Liver (tissue), 9 donors: Measurements from ENCODE around the gene MED15. TPM values are rescaled to one million over a fixed set of nuclear protein-coding genes. Genes with fewer than 3 reads are reported as not detected.

Experiments used
- DNase-seq: peaks from one replicate; pipeline ENCODE4 v3.0.0-alpha.2; 2017; ENCODE audit warnings: low spot score
- H3K27ac ChIP-seq, 2 donors: one replicate each; pipeline ENCODE4 v1.7.0; 2013; ENCODE audit warnings: inconsistent platforms in 2 of 2, low read length in 2 of 2, control low read depth in 1 of 2, low read depth in 1 of 2, mild to moderate bottlenecking in 1 of 2
- H3K27me3 ChIP-seq, 4 donors: one replicate each; pipeline versions ENCODE4 v1.6.1 to v1.7.0; 2013; ENCODE audit warnings: low read length in 3 of 4, inconsistent platforms in 1 of 4, mild to moderate bottlenecking in 1 of 4, moderate library complexity in 1 of 4; ENCODE audit not compliant: control insufficient read depth in 4 of 4, insufficient read depth in 4 of 4
- H3K36me3 ChIP-seq, 4 donors: one replicate each; pipeline versions ENCODE4 v1.6.1 to v1.7.0; 2013; ENCODE audit warnings: low read length in 3 of 4, mild to moderate bottlenecking in 3 of 4, low read depth in 1 of 4, moderate library complexity in 1 of 4; ENCODE audit not compliant: control insufficient read depth in 4 of 4, insufficient read depth in 3 of 4
- H3K4me1 ChIP-seq, 4 donors: one replicate each; pipeline versions ENCODE4 v1.6.1 to v1.7.0; 2013; ENCODE audit warnings: low read length in 3 of 4, mild to moderate bottlenecking in 3 of 4, moderate library complexity in 1 of 4; ENCODE audit not compliant: control insufficient read depth in 4 of 4, insufficient read depth in 4 of 4
- H3K4me3 ChIP-seq, 3 donors: one replicate each; pipeline versions ENCODE4 v1.6.1 to v1.7.0; 2013; ENCODE audit warnings: low read length in 3 of 3, control low read depth in 1 of 3, low read depth in 1 of 3, mild to moderate bottlenecking in 1 of 3
- H3K9ac ChIP-seq, 2 donors: one replicate each; pipeline ENCODE4 v1.7.0; 2013; ENCODE audit warnings: low read length in 2 of 2, mild to moderate bottlenecking in 2 of 2, moderate library complexity in 2 of 2, control low read depth in 1 of 2, low read depth in 1 of 2
- H3K9me3 ChIP-seq, 4 donors: one replicate each; pipeline versions ENCODE4 v1.6.1 to v1.7.0; 2013; ENCODE audit warnings: low read length in 3 of 4; ENCODE audit not compliant: control insufficient read depth in 4 of 4
- ATF3 ChIP-seq: IDR thresholded peaks from 2 replicates; pipeline ENCODE4 v1.6.1; 2016; ENCODE audit warnings: antibody characterized with exemption
- CTCF ChIP-seq: fragments of 150-350 bp; IDR thresholded peaks from 2 replicates; pipeline ENCODE4 v1.5.1; 2017; ENCODE audit warnings: improper control_type of control experiment, low read depth, low read length; ENCODE audit not compliant: missing input control
- EGR1 ChIP-seq, 2 donors: IDR thresholded peaks; 2 replicates each; pipeline ENCODE4 v1.6.1; 2016 to 2018; ENCODE audit warnings: antibody characterized with exemption in 2 of 2, low read depth in 2 of 2
- FOXA2 ChIP-seq: IDR thresholded peaks from 2 replicates; pipeline ENCODE4 v1.6.1; 2016; ENCODE audit warnings: antibody characterized with exemption
- GABPA ChIP-seq, 2 donors: IDR thresholded peaks in 1 of 2; conservative IDR thresholded peaks in 1 of 2; 2 replicates each; pipeline ENCODE4 v1.6.1; 2016; ENCODE audit warnings: antibody characterized with exemption in 2 of 2, mild to moderate bottlenecking in 1 of 2, moderate library complexity in 1 of 2
- HNF4A ChIP-seq, 2 donors: conservative IDR thresholded peaks; 2 replicates each; pipeline ENCODE4 v1.6.1; 2016; ENCODE audit warnings: antibody characterized with exemption in 2 of 2, mild to moderate bottlenecking in 2 of 2
- HNF4G ChIP-seq: IDR thresholded peaks from 2 replicates; pipeline ENCODE4 v1.6.1; 2016; ENCODE audit warnings: antibody characterized with exemption
- JUND ChIP-seq, 2 donors: IDR thresholded peaks; 2 replicates each; pipeline ENCODE4 v1.6.1; 2016; ENCODE audit warnings: antibody characterized with exemption in 2 of 2
- MAX ChIP-seq: IDR thresholded peaks from 2 replicates; pipeline ENCODE4 v1.6.1; 2016; ENCODE audit warnings: antibody characterized with exemption
- NR2F2 ChIP-seq: IDR thresholded peaks from 2 replicates; pipeline ENCODE4 v1.6.1; 2016; ENCODE audit warnings: antibody characterized with exemption
- RAD21 ChIP-seq, 2 donors: IDR thresholded peaks; 2 replicates each; pipeline ENCODE4 v1.6.1; 2016; ENCODE audit warnings: antibody characterized with exemption in 2 of 2, mild to moderate bottlenecking in 2 of 2
- RXRA ChIP-seq, 2 donors: IDR thresholded peaks; 2 replicates each; pipeline ENCODE4 v1.6.1; 2017 to 2018; ENCODE audit warnings: antibody characterized with exemption in 2 of 2, mild to moderate bottlenecking in 1 of 2
- SP1 ChIP-seq: IDR thresholded peaks from 2 replicates; pipeline ENCODE4 v1.6.1; 2018; ENCODE audit warnings: antibody characterized with exemption, mild to moderate bottlenecking
- TAF1 ChIP-seq: conservative IDR thresholded peaks from 2 replicates; pipeline ENCODE4 v1.6.1; 2016; ENCODE audit warnings: antibody characterized with exemption, mild to moderate bottlenecking
- YY1 ChIP-seq: IDR thresholded peaks from 2 replicates; pipeline ENCODE4 v1.6.1; 2016; ENCODE audit warnings: antibody characterized with exemption, mild to moderate bottlenecking
- WGBS: extraction: QIAGEN DNeasy Blood & Tissue Kit; methylation state at CpG from one replicate; pipeline ENCODE4 v1.1.7; 2013; 5-methylcytosine and 5-hydroxymethylcytosine counted together
- polyA plus RNA-seq, 2 donors: library from polyadenylated mRNA; stranded (reverse) in 1 of 2; unstranded in 1 of 2; fragments of 200-250 nt in 1 of 2; fragments of >200 nt in 1 of 2; fragmentation: Nextera tagmentation in 1 of 2; extraction: Ambion mirVana in 1 of 2; gene quantifications; one replicate each; pipeline versions ENCODE4 v1.2.1 to v1.2.3, GENCODE V29; 2013 to 2015
- total RNA-seq, 2 donors: library from RNA; depleted of rRNA; stranded (reverse); fragments of >200 nt; gene quantifications; one replicate each; pipeline ENCODE4 v1.2.3, GENCODE V29; 2014
- TF ChIP-seq, protein P1 (sequence below): IDR thresholded peaks from 2 replicates; pipeline ENCODE4 v1.6.1; 2016; ENCODE audit warnings: antibody characterized with exemption, mild to moderate bottlenecking
- TF ChIP-seq, protein P2 (sequence below): IDR thresholded peaks from 2 replicates; pipeline ENCODE4 v1.6.1; 2016; ENCODE audit warnings: antibody characterized with exemption
- donor health status: healthy.
- donor health status: healthy.
- donor health status: healthy.
- donor health status: healthy.
- donor health status: healthy.

The MED15 gene
- total and polyA plus RNA-seq, 4 donors, result 9.7 to 28.0 (median 16.2) TPM

GRCh38 chr22:20600137-20600673, 92.8 kb downstream of the MED15 start:
- DNase-seq, result no peak
- Histone ChIP-seq H3K4me3 (no peak overlapping the region), H3K9me3 (no peaks in the 10 kb centered on the region), H3K4me1 (no peaks in the 10 kb centered on the region), H3K27ac (no peak overlapping the region), H3K36me3 (no peaks in the 10 kb centered on the region), H3K27me3 (no peaks in the 10 kb centered on the region), H3K9ac (no peak overlapping the region)
- 91% methylated on average over 8 of the region's 8 CpGs for WGBS
- TF ChIP-seq JUND (IDR thresholded peaks at IDR 0.05) (no peak), GABPA (IDR thresholded peaks at IDR 0.05 in 1 of 2, conservative IDR thresholded peaks at IDR 0.05 in 1 of 2) (no peak), FOXA2 (no peak), ATF3 (no peak), HNF4A (conservative IDR thresholded peaks at IDR 0.05) (no peak), SP1 (no peak), RAD21 (IDR thresholded peaks at IDR 0.05) (no peak), MAX (no peak), NR2F2 (no peak), EGR1 (IDR thresholded peaks at IDR 0.05; ENCODE audit: low read depth in 2 of 2) (no peak), CTCF (no peak), YY1 (no peak), HNF4G (no peak), RXRA (IDR thresholded peaks at IDR 0.05) (no peak), TAF1 (no peak)
- TF ChIP-seq, protein P1, sequence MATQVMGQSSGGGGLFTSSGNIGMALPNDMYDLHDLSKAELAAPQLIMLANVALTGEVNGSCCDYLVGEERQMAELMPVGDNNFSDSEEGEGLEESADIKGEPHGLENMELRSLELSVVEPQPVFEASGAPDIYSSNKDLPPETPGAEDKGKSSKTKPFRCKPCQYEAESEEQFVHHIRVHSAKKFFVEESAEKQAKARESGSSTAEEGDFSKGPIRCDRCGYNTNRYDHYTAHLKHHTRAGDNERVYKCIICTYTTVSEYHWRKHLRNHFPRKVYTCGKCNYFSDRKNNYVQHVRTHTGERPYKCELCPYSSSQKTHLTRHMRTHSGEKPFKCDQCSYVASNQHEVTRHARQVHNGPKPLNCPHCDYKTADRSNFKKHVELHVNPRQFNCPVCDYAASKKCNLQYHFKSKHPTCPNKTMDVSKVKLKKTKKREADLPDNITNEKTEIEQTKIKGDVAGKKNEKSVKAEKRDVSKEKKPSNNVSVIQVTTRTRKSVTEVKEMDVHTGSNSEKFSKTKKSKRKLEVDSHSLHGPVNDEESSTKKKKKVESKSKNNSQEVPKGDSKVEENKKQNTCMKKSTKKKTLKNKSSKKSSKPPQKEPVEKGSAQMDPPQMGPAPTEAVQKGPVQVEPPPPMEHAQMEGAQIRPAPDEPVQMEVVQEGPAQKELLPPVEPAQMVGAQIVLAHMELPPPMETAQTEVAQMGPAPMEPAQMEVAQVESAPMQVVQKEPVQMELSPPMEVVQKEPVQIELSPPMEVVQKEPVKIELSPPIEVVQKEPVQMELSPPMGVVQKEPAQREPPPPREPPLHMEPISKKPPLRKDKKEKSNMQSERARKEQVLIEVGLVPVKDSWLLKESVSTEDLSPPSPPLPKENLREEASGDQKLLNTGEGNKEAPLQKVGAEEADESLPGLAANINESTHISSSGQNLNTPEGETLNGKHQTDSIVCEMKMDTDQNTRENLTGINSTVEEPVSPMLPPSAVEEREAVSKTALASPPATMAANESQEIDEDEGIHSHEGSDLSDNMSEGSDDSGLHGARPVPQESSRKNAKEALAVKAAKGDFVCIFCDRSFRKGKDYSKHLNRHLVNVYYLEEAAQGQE, result no peak
- TF ChIP-seq, protein P2, sequence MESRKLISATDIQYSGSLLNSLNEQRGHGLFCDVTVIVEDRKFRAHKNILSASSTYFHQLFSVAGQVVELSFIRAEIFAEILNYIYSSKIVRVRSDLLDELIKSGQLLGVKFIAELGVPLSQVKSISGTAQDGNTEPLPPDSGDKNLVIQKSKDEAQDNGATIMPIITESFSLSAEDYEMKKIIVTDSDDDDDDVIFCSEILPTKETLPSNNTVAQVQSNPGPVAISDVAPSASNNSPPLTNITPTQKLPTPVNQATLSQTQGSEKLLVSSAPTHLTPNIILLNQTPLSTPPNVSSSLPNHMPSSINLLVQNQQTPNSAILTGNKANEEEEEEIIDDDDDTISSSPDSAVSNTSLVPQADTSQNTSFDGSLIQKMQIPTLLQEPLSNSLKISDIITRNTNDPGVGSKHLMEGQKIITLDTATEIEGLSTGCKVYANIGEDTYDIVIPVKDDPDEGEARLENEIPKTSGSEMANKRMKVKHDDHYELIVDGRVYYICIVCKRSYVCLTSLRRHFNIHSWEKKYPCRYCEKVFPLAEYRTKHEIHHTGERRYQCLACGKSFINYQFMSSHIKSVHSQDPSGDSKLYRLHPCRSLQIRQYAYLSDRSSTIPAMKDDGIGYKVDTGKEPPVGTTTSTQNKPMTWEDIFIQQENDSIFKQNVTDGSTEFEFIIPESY, result no peak
